SK-N-SH treated with all-trans-retinoic acid at 6 μM for 48 hours (cell line): ENCODE data around the gene SIAH1.

Experiments used
- ATAC-seq: fragments of 200-7000 bp; cut with Tn5 transposase; 3 replicates; pipeline ENCODE4 v1.9.1; 2020; ENCODE audit warnings: mild to moderate bottlenecking, moderate library complexity
- ARNTL ChIP-seq: fragments of 450-650 bp; formaldehyde crosslinking; IDR thresholded peaks from 2 replicates; pipeline ENCODE4 v1.5.0; 2020; ENCODE audit warnings: low read depth, mild to moderate bottlenecking, moderate library complexity, borderline replicate concordance
- BACH2 ChIP-seq: fragments of 250-450 bp; sonication (Bioruptor Pico); IDR thresholded peaks from 2 replicates; pipeline ENCODE4 v1.9.0; 2021; ENCODE audit warnings: mild to moderate bottlenecking, borderline replicate concordance
- CSDC2 ChIP-seq: fragments of 250-450 bp; sonication (Bioruptor Pico); IDR thresholded peaks from 2 replicates; pipeline ENCODE4 v1.5.0; 2020; ENCODE audit warnings: mild to moderate bottlenecking, moderate library complexity
- ESRRG ChIP-seq: fragments of 250-450 bp; sonication (Bioruptor Pico); IDR thresholded peaks from 2 replicates; pipeline ENCODE4 v1.6.1; 2021; ENCODE audit warnings: mild to moderate bottlenecking
- GLIS3 ChIP-seq: fragments of 250-450 bp; sonication (Bioruptor Pico); IDR thresholded peaks from 2 replicates; pipeline ENCODE4 v1.5.0; 2020; ENCODE audit warnings: mild to moderate bottlenecking, moderate library complexity
- ISL1 ChIP-seq: fragments of 250-450 bp; sonication (Bioruptor Pico); IDR thresholded peaks from 2 replicates; pipeline ENCODE4 v2.1.2; 2022; ENCODE audit warnings: mild to moderate bottlenecking, moderate library complexity
- RARB ChIP-seq: fragments of 250-450 bp; sonication (Bioruptor Pico); IDR thresholded peaks from 2 replicates; pipeline ENCODE4 v1.8.0; 2021; ENCODE audit warnings: mild to moderate bottlenecking, moderate library complexity
- SNAI2 ChIP-seq: fragments of 250-450 bp; sonication (Bioruptor Pico); IDR thresholded peaks from 2 replicates; pipeline ENCODE4 v1.5.0; 2020; ENCODE audit warnings: mild to moderate bottlenecking, moderate library complexity
- TOX ChIP-seq: fragments of 250-450 bp; sonication (Bioruptor Pico); IDR thresholded peaks from 2 replicates; pipeline ENCODE4 v1.8.0; 2021; ENCODE audit warnings: mild to moderate bottlenecking, moderate library complexity, borderline replicate concordance
- ZC3H10 ChIP-seq: fragments of 250-450 bp; sonication (Bioruptor Pico); IDR thresholded peaks from 2 replicates; pipeline ENCODE4 v1.5.1; 2021; ENCODE audit warnings: mild to moderate bottlenecking, moderate library complexity
- ZFP3 ChIP-seq: fragments of 250-450 bp; sonication (Bioruptor Pico); IDR thresholded peaks from 2 replicates; pipeline ENCODE4 v1.5.0; 2020; ENCODE audit warnings: mild to moderate bottlenecking, moderate library complexity
- ZNF565 ChIP-seq: fragments of 450-650 bp; formaldehyde crosslinking; conservative IDR thresholded peaks from 2 replicates; pipeline ENCODE4 v1.5.0; 2020; ENCODE audit warnings: low read depth, mild to moderate bottlenecking, moderate library complexity
- ZNF70 ChIP-seq: fragments of 450-650 bp; formaldehyde crosslinking; IDR thresholded peaks from 2 replicates; pipeline ENCODE4 v1.5.0; 2020; ENCODE audit warnings: mild to moderate bottlenecking, moderate library complexity
- ZNF8 ChIP-seq: fragments of 450-650 bp; formaldehyde crosslinking; IDR thresholded peaks from 2 replicates; pipeline ENCODE4 v1.5.0; 2020; ENCODE audit warnings: mild to moderate bottlenecking, moderate library complexity
- TF ChIP-seq, protein P1 (sequence below): fragments of 250-450 bp; sonication (Bioruptor Pico); IDR thresholded peaks from 2 replicates; pipeline ENCODE4 v1.5.0; 2020; ENCODE audit warnings: mild to moderate bottlenecking, moderate library complexity
- TF ChIP-seq, protein P2 (sequence below): fragments of 250-450 bp; sonication (Bioruptor Pico); IDR thresholded peaks from 2 replicates; pipeline ENCODE4 v1.8.0; 2020; ENCODE audit warnings: mild to moderate bottlenecking, moderate library complexity, borderline replicate concordance
- TF ChIP-seq, protein P3 (sequence below): fragments of 250-450 bp; sonication (Bioruptor Pico); IDR thresholded peaks from 2 replicates; pipeline ENCODE4 v1.5.1; 2020; ENCODE audit warnings: low read depth, mild to moderate bottlenecking, moderate library complexity
- TF ChIP-seq, protein P4 (sequence below): fragments of 250-450 bp; sonication (Bioruptor Pico); IDR thresholded peaks from 2 replicates; pipeline ENCODE4 v1.8.0; 2021; ENCODE audit warnings: low read depth, mild to moderate bottlenecking, moderate library complexity, borderline replicate concordance

Gene SIAH1

DNA sequence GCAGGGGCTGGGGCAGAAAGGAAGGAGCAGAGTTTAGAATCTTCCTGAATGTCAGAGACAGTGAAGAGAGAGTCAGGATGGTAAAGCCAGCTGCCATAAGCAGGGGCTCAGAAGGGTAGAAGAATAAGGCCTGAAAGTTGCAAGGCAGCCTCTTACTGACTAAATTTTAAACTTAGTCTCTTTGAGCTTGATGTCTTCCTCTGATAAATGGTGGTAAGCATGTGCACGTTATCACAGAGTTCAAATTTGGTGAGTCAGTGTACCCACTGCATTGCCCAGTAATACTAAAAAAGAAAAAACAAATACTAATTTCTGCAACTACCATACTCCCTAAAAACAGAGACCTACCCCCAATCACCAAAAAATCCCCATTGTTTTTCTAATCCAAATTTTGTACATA is 45.2 kb downstream of the SIAH1 start (continued):
- TF ChIP-seq, protein P1, sequence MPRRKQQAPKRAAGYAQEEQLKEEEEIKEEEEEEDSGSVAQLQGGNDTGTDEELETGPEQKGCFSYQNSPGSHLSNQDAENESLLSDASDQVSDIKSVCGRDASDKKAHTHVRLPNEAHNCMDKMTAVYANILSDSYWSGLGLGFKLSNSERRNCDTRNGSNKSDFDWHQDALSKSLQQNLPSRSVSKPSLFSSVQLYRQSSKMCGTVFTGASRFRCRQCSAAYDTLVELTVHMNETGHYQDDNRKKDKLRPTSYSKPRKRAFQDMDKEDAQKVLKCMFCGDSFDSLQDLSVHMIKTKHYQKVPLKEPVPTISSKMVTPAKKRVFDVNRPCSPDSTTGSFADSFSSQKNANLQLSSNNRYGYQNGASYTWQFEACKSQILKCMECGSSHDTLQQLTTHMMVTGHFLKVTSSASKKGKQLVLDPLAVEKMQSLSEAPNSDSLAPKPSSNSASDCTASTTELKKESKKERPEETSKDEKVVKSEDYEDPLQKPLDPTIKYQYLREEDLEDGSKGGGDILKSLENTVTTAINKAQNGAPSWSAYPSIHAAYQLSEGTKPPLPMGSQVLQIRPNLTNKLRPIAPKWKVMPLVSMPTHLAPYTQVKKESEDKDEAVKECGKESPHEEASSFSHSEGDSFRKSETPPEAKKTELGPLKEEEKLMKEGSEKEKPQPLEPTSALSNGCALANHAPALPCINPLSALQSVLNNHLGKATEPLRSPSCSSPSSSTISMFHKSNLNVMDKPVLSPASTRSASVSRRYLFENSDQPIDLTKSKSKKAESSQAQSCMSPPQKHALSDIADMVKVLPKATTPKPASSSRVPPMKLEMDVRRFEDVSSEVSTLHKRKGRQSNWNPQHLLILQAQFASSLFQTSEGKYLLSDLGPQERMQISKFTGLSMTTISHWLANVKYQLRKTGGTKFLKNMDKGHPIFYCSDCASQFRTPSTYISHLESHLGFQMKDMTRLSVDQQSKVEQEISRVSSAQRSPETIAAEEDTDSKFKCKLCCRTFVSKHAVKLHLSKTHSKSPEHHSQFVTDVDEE (CRISPR knock-in tag): no peak
- TF ChIP-seq ZFP3 (CRISPR knock-in tag) (no peak), ZNF8 (no peak)
- TF ChIP-seq, protein P2, sequence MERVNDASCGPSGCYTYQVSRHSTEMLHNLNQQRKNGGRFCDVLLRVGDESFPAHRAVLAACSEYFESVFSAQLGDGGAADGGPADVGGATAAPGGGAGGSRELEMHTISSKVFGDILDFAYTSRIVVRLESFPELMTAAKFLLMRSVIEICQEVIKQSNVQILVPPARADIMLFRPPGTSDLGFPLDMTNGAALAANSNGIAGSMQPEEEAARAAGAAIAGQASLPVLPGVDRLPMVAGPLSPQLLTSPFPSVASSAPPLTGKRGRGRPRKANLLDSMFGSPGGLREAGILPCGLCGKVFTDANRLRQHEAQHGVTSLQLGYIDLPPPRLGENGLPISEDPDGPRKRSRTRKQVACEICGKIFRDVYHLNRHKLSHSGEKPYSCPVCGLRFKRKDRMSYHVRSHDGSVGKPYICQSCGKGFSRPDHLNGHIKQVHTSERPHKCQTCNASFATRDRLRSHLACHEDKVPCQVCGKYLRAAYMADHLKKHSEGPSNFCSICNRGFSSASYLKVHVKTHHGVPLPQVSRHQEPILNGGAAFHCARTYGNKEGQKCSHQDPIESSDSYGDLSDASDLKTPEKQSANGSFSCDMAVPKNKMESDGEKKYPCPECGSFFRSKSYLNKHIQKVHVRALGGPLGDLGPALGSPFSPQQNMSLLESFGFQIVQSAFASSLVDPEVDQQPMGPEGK: no peak
- TF ChIP-seq, all 23 proteins: peak for 0

DNA sequence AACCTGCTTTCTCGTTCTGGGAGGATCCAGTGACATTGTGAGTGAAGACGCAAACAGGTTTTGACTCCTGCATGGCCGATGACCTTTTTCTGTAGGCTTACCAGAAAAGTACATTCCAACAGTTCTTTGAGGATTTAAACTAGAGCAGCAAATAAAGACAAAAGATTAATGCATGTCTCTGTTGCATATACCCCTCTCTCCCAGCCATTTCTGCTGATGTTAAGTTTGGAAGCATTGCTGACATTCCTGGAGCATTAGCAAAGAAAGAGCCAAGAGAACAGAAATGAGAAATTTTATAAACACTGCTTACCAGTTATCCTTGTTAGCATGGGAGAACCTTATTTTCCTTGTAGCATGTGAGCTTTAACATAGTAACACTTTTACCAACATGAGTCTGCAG is 49.3 kb downstream of the SIAH1 start:
- no peak for TF ChIP-seq ARNTL (CRISPR knock-in tag)
- 0 out of 2 replicates have a peak, but pooled peaks have one; percentile 18 for TF ChIP-seq ISL1
- peak; percentile 47; the same call in 2 of the 3 replicates for ATAC-seq

DNA sequence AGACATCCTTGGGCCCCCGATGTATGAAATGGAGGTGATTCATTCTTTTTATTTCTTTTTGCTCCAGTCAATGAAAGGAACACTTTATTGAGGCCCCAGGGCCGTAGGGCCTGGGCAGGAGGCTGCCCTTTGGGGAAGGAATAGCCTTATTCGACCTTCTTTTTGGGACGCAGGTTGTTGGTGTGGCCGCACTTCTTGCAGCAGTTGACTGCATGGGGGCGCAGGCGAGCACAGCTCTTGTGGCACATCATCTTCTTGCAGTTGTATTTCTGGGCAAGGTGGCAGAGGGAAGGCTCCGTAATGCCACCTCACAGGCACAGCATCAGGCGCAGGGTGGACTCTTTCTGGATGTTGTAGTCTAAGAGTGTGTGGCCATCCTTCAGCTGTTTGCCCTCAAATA is 50.9 kb downstream of the SIAH1 start:
- no peak for ATAC-seq
- TF ChIP-seq ZNF8 (no peak), BACH2 (CRISPR knock-in tag) (no peak)
- TF ChIP-seq, protein P3, sequence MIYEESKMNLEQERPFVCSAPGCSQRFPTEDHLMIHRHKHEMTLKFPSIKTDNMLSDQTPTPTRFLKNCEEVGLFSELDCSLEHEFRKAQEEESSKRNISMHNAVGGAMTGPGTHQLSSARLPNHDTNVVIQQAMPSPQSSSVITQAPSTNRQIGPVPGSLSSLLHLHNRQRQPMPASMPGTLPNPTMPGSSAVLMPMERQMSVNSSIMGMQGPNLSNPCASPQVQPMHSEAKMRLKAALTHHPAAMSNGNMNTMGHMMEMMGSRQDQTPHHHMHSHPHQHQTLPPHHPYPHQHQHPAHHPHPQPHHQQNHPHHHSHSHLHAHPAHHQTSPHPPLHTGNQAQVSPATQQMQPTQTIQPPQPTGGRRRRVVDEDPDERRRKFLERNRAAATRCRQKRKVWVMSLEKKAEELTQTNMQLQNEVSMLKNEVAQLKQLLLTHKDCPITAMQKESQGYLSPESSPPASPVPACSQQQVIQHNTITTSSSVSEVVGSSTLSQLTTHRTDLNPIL (CRISPR knock-in tag): no peak

DNA sequence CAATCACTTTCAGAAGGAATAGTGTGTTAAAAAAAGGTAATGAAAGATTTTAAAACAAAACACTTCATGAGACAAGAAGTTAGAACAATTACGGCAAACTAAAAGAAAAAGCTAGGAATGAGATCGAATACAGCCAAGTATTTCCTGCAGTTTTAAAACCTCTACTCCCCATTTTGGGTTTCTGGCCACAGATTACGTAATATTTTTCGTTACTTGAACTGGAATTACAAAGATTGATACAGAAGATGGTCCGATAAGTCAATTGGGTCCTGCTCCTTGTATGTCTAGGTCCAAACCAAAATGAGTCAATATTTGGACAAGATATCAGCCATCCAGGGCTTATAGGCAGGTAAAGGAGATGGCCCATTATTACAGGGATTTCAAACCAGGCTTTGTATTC is 52.2 kb downstream of the SIAH1 start:
- TF ChIP-seq ZNF70 (CRISPR knock-in tag) (no peak), SNAI2 (CRISPR knock-in tag) (no peak), ARNTL (CRISPR knock-in tag) (no peak), ESRRG (CRISPR knock-in tag) (no peak), RARB (no peak), ZC3H10 (no peak), ZNF565 (CRISPR knock-in tag) (no peak), ISL1 (no peak)
- TF ChIP-seq, protein P4, sequence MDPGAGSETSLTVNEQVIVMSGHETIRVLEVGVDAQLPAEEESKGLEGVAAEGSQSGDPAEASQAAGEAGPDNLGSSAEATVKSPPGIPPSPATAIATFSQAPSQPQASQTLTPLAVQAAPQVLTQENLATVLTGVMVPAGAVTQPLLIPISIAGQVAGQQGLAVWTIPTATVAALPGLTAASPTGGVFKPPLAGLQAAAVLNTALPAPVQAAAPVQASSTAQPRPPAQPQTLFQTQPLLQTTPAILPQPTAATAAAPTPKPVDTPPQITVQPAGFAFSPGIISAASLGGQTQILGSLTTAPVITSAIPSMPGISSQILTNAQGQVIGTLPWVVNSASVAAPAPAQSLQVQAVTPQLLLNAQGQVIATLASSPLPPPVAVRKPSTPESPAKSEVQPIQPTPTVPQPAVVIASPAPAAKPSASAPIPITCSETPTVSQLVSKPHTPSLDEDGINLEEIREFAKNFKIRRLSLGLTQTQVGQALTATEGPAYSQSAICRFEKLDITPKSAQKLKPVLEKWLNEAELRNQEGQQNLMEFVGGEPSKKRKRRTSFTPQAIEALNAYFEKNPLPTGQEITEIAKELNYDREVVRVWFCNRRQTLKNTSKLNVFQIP (CRISPR knock-in tag): no peak
- TF ChIP-seq, protein P3 (CRISPR knock-in tag): no peak

DNA sequence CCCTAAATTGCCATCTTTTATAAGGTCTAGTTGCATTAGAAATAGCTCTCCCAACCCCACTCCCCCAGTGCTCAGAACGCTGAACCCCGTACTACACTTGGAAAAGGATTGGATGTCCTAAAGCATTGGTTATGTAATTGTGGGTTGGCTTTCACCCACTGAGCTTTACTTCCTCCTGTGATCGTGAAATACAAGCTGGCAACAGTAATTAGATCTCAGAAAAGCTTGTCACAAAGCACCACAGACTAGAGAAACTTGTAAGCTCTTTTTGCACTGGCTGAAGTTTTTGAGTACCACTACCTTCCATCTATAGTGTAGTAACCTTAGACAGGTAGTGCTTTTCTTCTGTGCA is 54.4 kb downstream of the SIAH1 start:
- no peak for ATAC-seq
- TF ChIP-seq GLIS3 (CRISPR knock-in tag): no peak
- no peak for TF ChIP-seq CSDC2
- TF ChIP-seq, protein P4 (CRISPR knock-in tag): no peak
- TF ChIP-seq TOX: no peak
- TF ChIP-seq, protein P2: no peak
- TF ChIP-seq, protein P3 (CRISPR knock-in tag): no peak

More for the DNA sequence above, 52.2 kb downstream of the SIAH1 start:
- ATAC-seq: no peak
